Esophagus squamous epithelium (tissue), 5 donors: Measurements from ENCODE around the gene TMEM184A. TPM values are rescaled to one million over a fixed set of nuclear protein-coding genes. Genes with fewer than 3 reads are reported as not detected.

ENCODE experiments used
- DNase-seq: peaks from one replicate; lab custom pipeline; 2025; lab: John Stamatoyannopoulos, UW
- H3K27ac ChIP-seq, 4 donors: fragments of 200-600 bp; sonication (generic); one replicate each; pipeline ENCODE4 v1.5.1; 2016 to 2019; ENCODE audit warnings: mild to moderate bottlenecking in 1 of 4
- H3K27me3 ChIP-seq, 4 donors: fragments of 200-600 bp; sonication (generic); 1 replicate in 3 of 4; 2 replicates in 1 of 4; pipeline versions ENCODE4 v1.5.1 to v1.6.0; 2017 to 2021; ENCODE audit warnings: antibody characterized with exemption in 1 of 4
- H3K36me3 ChIP-seq, 3 donors: fragments of 200-600 bp; sonication (generic); one replicate each; pipeline ENCODE4 v1.5.1; 2016 to 2019
- H3K4me1 ChIP-seq, 3 donors: fragments of 200-600 bp; sonication (generic); one replicate each; pipeline ENCODE4 v1.5.1; 2017 to 2019
- H3K4me3 ChIP-seq, 4 donors: fragments of 200-600 bp; sonication (generic); 1 replicate in 3 of 4; 2 replicates in 1 of 4; pipeline ENCODE4 v1.5.1; 2016 to 2019; ENCODE audit warnings: mild to moderate bottlenecking in 2 of 4, moderate library complexity in 1 of 4
- H3K9me3 ChIP-seq, 3 donors: fragments of 200-600 bp; sonication (generic); one replicate each; pipeline ENCODE4 v1.5.1; 2016 to 2019
- CTCF ChIP-seq, 6 experiments: fragments of 450-650 bp in 4 of 6; fragments of 200-600 bp in 2 of 6; sonication (generic) in 2 of 6; IDR thresholded peaks; one replicate each; pipeline ENCODE4 v1.5.1; 2016 to 2019; ENCODE audit warnings: antibody characterized with exemption in 6 of 6, mild to moderate bottlenecking in 4 of 6, moderate library complexity in 4 of 6
- POLR2A ChIP-seq, 4 donors: fragments of 450-650 bp; IDR thresholded peaks; one replicate each; pipeline ENCODE4 v1.6.1; 2017; ENCODE audit warnings: antibody characterized with exemption in 4 of 4, mild to moderate bottlenecking in 4 of 4, moderate library complexity in 3 of 4
- WGBS, 2 donors: methylation state at CpG; one replicate each; pipeline ENCODE4 v1.1.5; 2018; 5-methylcytosine and 5-hydroxymethylcytosine counted together
- intact Hi-C: fragments of 100-400 bp; cut with DNase I; formaldehyde crosslinking; loops from one replicate; pipeline ENCODE4 v1.15.0; 2022
- total RNA-seq, 4 donors: library from RNA; depleted of rRNA; stranded (reverse); fragments of >200 nt; gene quantifications; one replicate each; pipeline ENCODE4 v1.1.0, GENCODE V29; 2016
- donor health status: DM: yes; HTN: yes; CAD: no.

TMEM184A gene
- total RNA-seq, 4 donors from 2014 or later = 56.7 to 204 (median 98.9) TPM

DNA sequence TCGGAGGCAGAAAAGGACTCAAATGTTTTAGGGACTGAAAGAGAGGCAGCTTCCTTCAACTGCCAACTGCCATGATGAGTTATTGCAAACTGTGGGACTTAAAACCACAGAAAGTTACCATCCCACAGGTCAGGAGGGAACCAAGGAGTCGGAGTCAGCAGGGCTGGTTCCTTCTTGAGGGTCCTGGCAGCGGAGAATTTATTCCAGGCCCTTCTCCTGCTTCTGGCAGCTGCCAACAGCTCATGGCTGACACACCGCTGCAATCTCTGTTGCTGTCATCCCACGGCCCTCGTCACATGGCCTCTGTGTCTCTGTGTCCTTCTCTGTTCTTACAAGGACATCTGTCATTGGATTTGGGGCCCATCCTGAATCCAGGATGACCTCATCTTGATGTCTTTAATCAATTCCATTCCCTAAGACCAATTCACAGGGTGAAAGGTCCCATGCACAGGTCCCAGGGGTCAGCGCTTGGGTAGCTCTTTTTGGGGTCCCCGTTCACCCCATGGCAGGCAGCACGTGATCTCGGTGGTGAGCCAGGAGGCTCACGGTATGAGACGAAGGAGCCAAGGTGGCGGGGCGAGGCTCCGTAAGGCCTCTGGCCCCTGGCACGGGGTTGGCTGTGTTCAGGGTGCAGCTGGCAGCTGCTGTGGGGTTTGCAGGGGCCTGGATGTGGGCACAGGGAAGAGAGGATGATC, 41.2 kb upstream of the TMEM184A start:
- Histone ChIP-seq H3K4me1 (peaks cover 0 to 3% (median 0%) of the 10 kb centered on the region in 3 donors), H3K4me3 (no peak overlapping the region), H3K27me3 (peaks cover 0 to 98% (median 2%) of the 10 kb centered on the region in 4 donors), H3K36me3 (no peaks in the 10 kb centered on the region), H3K27ac (no peak overlapping the region), H3K9me3 (no peaks in the 10 kb centered on the region)
- intact Hi-C loops = no loop called here
- TF ChIP-seq POLR2A (IDR thresholded peaks at IDR 0.05) (no peak), CTCF (IDR thresholded peaks at IDR 0.05) (no peak)
- WGBS, 2 donors = 74 to 83% methylated on average over 7 to 10 of the region's 16 CpGs
- no peak for DNase-seq

GRCh38 chr7:1596181-1597043, 40.4 kb upstream of the TMEM184A start:
- Histone ChIP-seq H3K9me3 (no peaks in the 10 kb centered on the region), H3K27me3 (peaks cover 0 to 98% (median 7%) of the 10 kb centered on the region in 4 donors), H3K4me1 (peaks cover 0 to 10% (median 0%) of the 10 kb centered on the region in 3 donors), H3K4me3 (no peak overlapping the region), H3K27ac (no peak overlapping the region), H3K36me3 (no peaks in the 10 kb centered on the region)
- TF ChIP-seq CTCF (IDR thresholded peaks at IDR 0.05) (no peak), POLR2A (IDR thresholded peaks at IDR 0.05) (no peak)
- DNase-seq = no peak
- WGBS, 2 donors = 73 to 77% methylated on average over 27 to 30 of the region's 39 CpGs
- intact Hi-C loops = no loop called here

DNA sequence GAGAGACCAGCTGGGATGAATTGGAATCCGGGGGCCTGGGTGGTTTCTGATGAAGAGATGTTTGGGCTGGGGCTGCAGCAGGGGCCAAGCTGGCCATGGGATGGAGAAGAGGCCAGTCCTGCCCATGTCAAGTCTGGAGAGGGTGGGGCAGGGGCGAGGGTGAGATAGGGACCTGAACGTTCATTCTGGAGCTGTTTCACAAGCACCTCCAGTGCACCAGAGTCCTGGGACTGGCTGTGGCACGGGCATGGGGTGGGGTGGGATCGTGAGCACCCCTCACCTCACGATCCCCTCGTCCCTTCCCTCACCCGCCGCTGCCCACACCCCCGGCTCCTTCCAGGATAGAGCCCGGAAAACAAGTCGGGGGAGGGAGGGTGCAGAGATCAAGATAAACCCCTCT, 39.6 kb upstream of the TMEM184A start:
- no peak overlapping the region for H3K27ac ChIP-seq
- intact Hi-C loops = no loop called here
- no peak overlapping the region for H3K4me3 ChIP-seq
- TF ChIP-seq POLR2A (IDR thresholded peaks at IDR 0.05) = no peak
- no peak for TF ChIP-seq CTCF (IDR thresholded peaks at IDR 0.05)
- no peaks in the 10 kb centered on the region for H3K36me3 ChIP-seq
- peaks cover 0 to 98% (median 9%) of the 10 kb centered on the region in 4 donors for H3K27me3 ChIP-seq
- peaks cover 0 to 10% (median 0%) of the 10 kb centered on the region in 3 donors for H3K4me1 ChIP-seq
- WGBS, 2 donors = 62 to 67% methylated on average over 11 to 12 of the region's 12 CpGs
- H3K9me3 ChIP-seq = no peaks in the 10 kb centered on the region
- no peak for DNase-seq

- intact Hi-C loops = no loop called here
- 81 to 84% methylated on average over 3 of the region's 3 CpGs for WGBS, 2 donors
- H3K9me3 ChIP-seq = no peaks in the 10 kb centered on the region
- TF ChIP-seq CTCF (IDR thresholded peaks at IDR 0.05) = no peak
- no peak for TF ChIP-seq POLR2A (IDR thresholded peaks at IDR 0.05)
- peaks cover 0 to 98% (median 9%) of the 10 kb centered on the region in 4 donors for H3K27me3 ChIP-seq
- no peaks in the 10 kb centered on the region for H3K36me3 ChIP-seq
- DNase-seq = no peak
- no peak overlapping the region for H3K4me3 ChIP-seq
- no peak overlapping the region for H3K27ac ChIP-seq
- H3K4me1 ChIP-seq = peaks cover 0 to 10% (median 0%) of the 10 kb centered on the region in 3 donors
These were observed 39.0 kb upstream of the TMEM184A start for GRCh38 chr7:1595027-1595426.
